PC-3 (cell line): ENCODE data around the gene GPR143. TPM values are rescaled to one million over a fixed set of nuclear protein-coding genes. Genes with fewer than 3 reads are reported as not detected.

Source experiments
- ATAC-seq: fragments of 200-7000 bp; cut with Tn5 transposase; 2 replicates; pipeline ENCODE4 v1.9.1; 2020; ENCODE audit warnings: mild to moderate bottlenecking, moderate library complexity
- BruUV-seq: library from RNA; stranded (reverse); fragments of 400-500 nt; replicated peaks from 2 replicates; lab custom pipeline; 2021; lab: Mats Ljungman, UMichigan
- CTCF ChIA-PET: fragments of 300-600 bp; sonication (Branson Sonifier 250); formaldehyde crosslinking; loops from one replicate; lab custom pipeline; 2022; ENCODE audit warnings: antibody characterized with exemption; lab: Charles Lee
- POLR2A ChIA-PET: fragments of 300-600 bp; sonication (Branson Sonifier 250); formaldehyde crosslinking; loops from one replicate; lab custom pipeline; 2022; ENCODE audit warnings: antibody characterized with exemption; ENCODE audit not compliant: unreplicated experiment; lab: Charles Lee
- DNase-seq: peaks from one replicate; pipeline ENCODE4 v3.0.0-alpha.2; 2015
- H2AFZ ChIP-seq: fragments of 300-600 bp; sonication (generic); 2 replicates; pipeline ENCODE4 v1.6.0; 2016; ENCODE audit warnings: antibody characterized with exemption, low read length
- H3F3A ChIP-seq: fragments of 300-600 bp; sonication (generic); one replicate; pipeline ENCODE4 v1.6.0; 2017; ENCODE audit warnings: antibody characterized with exemption, low read length, control low read depth, mild to moderate bottlenecking; ENCODE audit not compliant: unreplicated experiment
- H3K27ac ChIP-seq: fragments of 300-600 bp; sonication (generic); 2 replicates; pipeline ENCODE4 v1.5.1; 2016; ENCODE audit warnings: mild to moderate bottlenecking, low read length
- H3K27me3 ChIP-seq: fragments of 300-600 bp; sonication (generic); 2 replicates; pipeline ENCODE4 v1.6.1; 2016; ENCODE audit warnings: low read length, mixed read lengths
- H3K36me3 ChIP-seq: fragments of 300-600 bp; sonication (generic); 2 replicates; pipeline ENCODE4 v1.6.1; 2016; ENCODE audit warnings: low read depth, mixed run types, low read length, mixed read lengths
- H3K4me1 ChIP-seq: fragments of 300-600 bp; sonication (generic); 2 replicates; pipeline ENCODE4 v1.5.1; 2016; ENCODE audit warnings: low read length; ENCODE audit not compliant: insufficient read depth
- H3K4me2 ChIP-seq: fragments of 300-600 bp; sonication (generic); 2 replicates; pipeline ENCODE4 v1.6.0; 2016; ENCODE audit warnings: low read length
- H3K4me3 ChIP-seq: fragments of 300-600 bp; sonication (generic); 2 replicates; pipeline ENCODE4 v1.5.1; 2016; ENCODE audit warnings: mild to moderate bottlenecking, low read length, mixed read lengths
- H3K79me2 ChIP-seq: fragments of 300-600 bp; sonication (generic); 2 replicates; pipeline ENCODE4 v1.6.1; 2017; ENCODE audit warnings: low read length, mixed read lengths
- H3K9ac ChIP-seq: fragments of 300-600 bp; sonication (generic); 2 replicates; pipeline ENCODE4 v1.6.0; 2016; ENCODE audit warnings: mild to moderate bottlenecking, low read length
- H3K9me2 ChIP-seq: fragments of 300-600 bp; sonication (generic); replicated peaks from 2 replicates; pipeline ENCODE4 v1.6.1; 2016; ENCODE audit warnings: mixed run types, low read length, mixed read lengths
- H3K9me3 ChIP-seq: fragments of 300-600 bp; sonication (generic); 2 replicates; pipeline ENCODE4 v1.6.1; 2016; ENCODE audit warnings: low read length, mixed read lengths
- H4K20me1 ChIP-seq: fragments of 300-600 bp; sonication (generic); 2 replicates; pipeline ENCODE4 v1.6.1; 2016; ENCODE audit warnings: low read length, mixed read lengths
- EZH2 ChIP-seq: fragments of 300-600 bp; sonication (generic); IDR thresholded peaks from one replicate; pipeline ENCODE4 v1.6.1; 2017; ENCODE audit warnings: antibody characterized with exemption, mild to moderate bottlenecking, low read length; ENCODE audit not compliant: unreplicated experiment
- EZH2phosphoT487 ChIP-seq: fragments of 300-600 bp; sonication (generic); IDR thresholded peaks from 2 replicates; pipeline ENCODE4 v1.6.1; 2018; ENCODE audit warnings: mild to moderate bottlenecking, antibody characterized with exemption, low read length, borderline replicate concordance
- intact Hi-C: fragments of 100-400 bp; cut with micrococcal nuclease; formaldehyde crosslinking; loops from 2 replicates; pipeline ENCODE4 v1.9.0; 2023
- total RNA-seq: library from RNA; depleted of rRNA; stranded (reverse); fragments of >200 nt; gene quantifications from 2 replicates; pipeline ENCODE4 v1.2.3, GENCODE V29; 2014
- TF ChIP-seq, protein P1 (sequence below): fragments of 300-600 bp; sonication (generic); conservative IDR thresholded peaks from 2 replicates; pipeline ENCODE4 v1.5.1; 2017; ENCODE audit warnings: antibody characterized with exemption, low read depth, mild to moderate bottlenecking, low read length

The GPR143 gene
- total RNA-seq, 1 experiment from 2014 or later = 0.47 TPM

DNA sequence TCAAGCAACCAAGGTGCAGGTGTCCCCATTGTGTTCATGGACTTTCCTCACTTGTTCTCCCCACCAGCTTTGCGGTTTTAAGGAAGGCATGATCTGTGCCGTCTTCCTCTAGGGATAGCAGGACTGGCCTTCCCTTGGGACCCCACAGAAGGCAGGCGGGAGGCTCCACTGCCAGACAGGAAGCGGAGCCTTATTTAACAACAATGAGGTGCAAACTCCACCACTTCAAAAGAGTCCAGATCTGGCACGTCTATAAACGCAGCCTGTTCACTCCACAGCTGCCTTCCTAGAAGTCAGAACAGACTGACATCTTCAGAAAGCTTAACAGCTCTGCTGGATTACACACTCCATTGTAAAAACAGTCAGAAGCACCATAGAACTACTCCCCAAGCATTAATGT lies 1.7 kb upstream of the GPR143 start:
- no peaks in the 10 kb centered on the region for H3K36me3 ChIP-seq
- H3K9me3 ChIP-seq = no peaks in the 10 kb centered on the region
- DNase-seq (no peak), ATAC-seq (no peak)
- H3K4me2 ChIP-seq = no peak overlapping the region
- TF ChIP-seq EZH2 (no peak), EZH2phosphoT487 (no peak)
- TF ChIP-seq, protein P1, sequence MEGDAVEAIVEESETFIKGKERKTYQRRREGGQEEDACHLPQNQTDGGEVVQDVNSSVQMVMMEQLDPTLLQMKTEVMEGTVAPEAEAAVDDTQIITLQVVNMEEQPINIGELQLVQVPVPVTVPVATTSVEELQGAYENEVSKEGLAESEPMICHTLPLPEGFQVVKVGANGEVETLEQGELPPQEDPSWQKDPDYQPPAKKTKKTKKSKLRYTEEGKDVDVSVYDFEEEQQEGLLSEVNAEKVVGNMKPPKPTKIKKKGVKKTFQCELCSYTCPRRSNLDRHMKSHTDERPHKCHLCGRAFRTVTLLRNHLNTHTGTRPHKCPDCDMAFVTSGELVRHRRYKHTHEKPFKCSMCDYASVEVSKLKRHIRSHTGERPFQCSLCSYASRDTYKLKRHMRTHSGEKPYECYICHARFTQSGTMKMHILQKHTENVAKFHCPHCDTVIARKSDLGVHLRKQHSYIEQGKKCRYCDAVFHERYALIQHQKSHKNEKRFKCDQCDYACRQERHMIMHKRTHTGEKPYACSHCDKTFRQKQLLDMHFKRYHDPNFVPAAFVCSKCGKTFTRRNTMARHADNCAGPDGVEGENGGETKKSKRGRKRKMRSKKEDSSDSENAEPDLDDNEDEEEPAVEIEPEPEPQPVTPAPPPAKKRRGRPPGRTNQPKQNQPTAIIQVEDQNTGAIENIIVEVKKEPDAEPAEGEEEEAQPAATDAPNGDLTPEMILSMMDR = no peak
- CTCF ChIA-PET = no interaction called here
- no peaks in the 10 kb centered on the region for H3K79me2 ChIP-seq
- no peaks in the 10 kb centered on the region for H3F3A ChIP-seq
- H3K27me3 ChIP-seq = no peaks in the 10 kb centered on the region
- H2AFZ ChIP-seq = no peak overlapping the region
- peaks cover 8% of the 10 kb centered on the region for H3K4me1 ChIP-seq
- H3K9ac ChIP-seq = no peak overlapping the region
- POLR2A ChIA-PET = no interaction called here
- no peak overlapping the region for H3K4me3 ChIP-seq
- BruUV-seq = no TSS peak
- no peak overlapping the region for H3K27ac ChIP-seq
- no peaks in the 10 kb centered on the region for H3K9me2 ChIP-seq
- H4K20me1 ChIP-seq = no peaks in the 10 kb centered on the region
- intact Hi-C loops = no loop called here

DNA sequence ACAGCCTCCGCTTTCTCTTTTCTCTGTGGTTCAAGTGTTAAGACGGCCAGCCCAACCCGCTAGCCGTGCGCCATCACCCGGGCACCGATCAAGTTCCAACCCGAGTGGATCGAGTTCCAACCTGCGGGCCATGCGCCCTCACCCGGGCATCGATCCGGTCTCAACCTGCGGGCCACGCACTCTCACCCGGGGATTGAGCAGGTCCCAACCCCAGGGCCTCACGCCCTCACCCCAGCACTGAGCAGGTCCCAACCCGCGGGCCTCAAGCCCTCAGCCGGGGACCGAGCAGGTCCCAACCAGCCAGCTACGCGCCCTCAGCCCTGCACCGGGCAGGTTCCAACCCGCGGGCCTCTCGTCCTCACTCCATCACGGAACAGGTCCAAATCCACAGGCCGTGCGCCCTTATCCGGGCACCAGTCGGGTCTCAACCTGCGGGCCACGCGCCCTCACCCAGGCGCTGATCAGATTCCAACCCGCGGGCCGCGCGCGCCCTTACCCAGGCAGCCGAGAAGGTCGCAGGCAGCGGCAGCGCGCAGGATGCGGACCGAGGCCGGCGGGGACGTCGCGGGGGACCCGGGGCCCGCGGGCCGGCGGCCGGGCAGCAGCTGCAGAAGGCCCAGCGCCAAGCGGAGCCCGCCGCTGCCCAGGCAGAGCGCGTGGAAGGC lies 443 bp downstream of the GPR143 start:
- Histone ChIP-seq H3K4me2 (no peak overlapping the region), H2AFZ (no peak overlapping the region), H3K9me3 (no peaks in the 10 kb centered on the region), H4K20me1 (no peaks in the 10 kb centered on the region), H3K4me1 (peaks cover 1% of the 10 kb centered on the region), H3K9me2 (no peaks in the 10 kb centered on the region), H3K27ac (no peak overlapping the region), H3K9ac (no peak overlapping the region), H3F3A (no peaks in the 10 kb centered on the region), H3K79me2 (no peaks in the 10 kb centered on the region), H3K27me3 (no peaks in the 10 kb centered on the region), H3K4me3 (no peak overlapping the region), H3K36me3 (no peaks in the 10 kb centered on the region)
- POLR2A ChIA-PET = no interaction called here
- CTCF ChIA-PET = no interaction called here
- BruUV-seq = no TSS peak
- TF ChIP-seq, protein P1 = no peak
- TF ChIP-seq EZH2 (no peak), EZH2phosphoT487 (no peak)
- intact Hi-C loops = no loop called here
- ATAC-seq = no peak
- DNase-seq = no peak

GRCh38 chrX:9759337-9759736 lies 6.3 kb downstream of the GPR143 start:
- no peaks in the 10 kb centered on the region for H3K9me3 ChIP-seq
- no peaks in the 10 kb centered on the region for H3K79me2 ChIP-seq
- H3K36me3 ChIP-seq = no peaks in the 10 kb centered on the region
- TF ChIP-seq EZH2phosphoT487 = no peak
- TF ChIP-seq, protein P1 = no peak
- TF ChIP-seq EZH2 = no peak
- H3K4me3 ChIP-seq = no peak overlapping the region
- H3K9me2 ChIP-seq = no peaks in the 10 kb centered on the region
- no TSS peak for BruUV-seq
- no peaks in the 10 kb centered on the region for H3K27me3 ChIP-seq
- no peak overlapping the region for H3K4me2 ChIP-seq
- DNase-seq (no peak), ATAC-seq (no peak)
- POLR2A ChIA-PET = no interaction called here
- H3K4me1 ChIP-seq = no peaks in the 10 kb centered on the region
- no peak overlapping the region for H3K27ac ChIP-seq
- no peak overlapping the region for H3K9ac ChIP-seq
- intact Hi-C loops = no loop called here
- H4K20me1 ChIP-seq = no peaks in the 10 kb centered on the region
- H2AFZ ChIP-seq = no peak overlapping the region
- CTCF ChIA-PET = no interaction called here
- H3F3A ChIP-seq = no peaks in the 10 kb centered on the region
